Head of caudate nucleus (tissue), 42 donors: ENCODE data around the gene PSKH1.

Source experiments
- DNase-seq, 42 donors: peaks; one replicate each; pipeline versions ENCODE4 v3.0.0 to v3.0.0-alpha.2; 2020 to 2021; ENCODE audit warnings: mixed read lengths in 7 of 42
- intact Hi-C: fragments of 100-400 bp; cut with DNase I; formaldehyde crosslinking; loops from one replicate; pipeline ENCODE4 v1.15.0; 2022

The PSKH1 gene

DNA sequence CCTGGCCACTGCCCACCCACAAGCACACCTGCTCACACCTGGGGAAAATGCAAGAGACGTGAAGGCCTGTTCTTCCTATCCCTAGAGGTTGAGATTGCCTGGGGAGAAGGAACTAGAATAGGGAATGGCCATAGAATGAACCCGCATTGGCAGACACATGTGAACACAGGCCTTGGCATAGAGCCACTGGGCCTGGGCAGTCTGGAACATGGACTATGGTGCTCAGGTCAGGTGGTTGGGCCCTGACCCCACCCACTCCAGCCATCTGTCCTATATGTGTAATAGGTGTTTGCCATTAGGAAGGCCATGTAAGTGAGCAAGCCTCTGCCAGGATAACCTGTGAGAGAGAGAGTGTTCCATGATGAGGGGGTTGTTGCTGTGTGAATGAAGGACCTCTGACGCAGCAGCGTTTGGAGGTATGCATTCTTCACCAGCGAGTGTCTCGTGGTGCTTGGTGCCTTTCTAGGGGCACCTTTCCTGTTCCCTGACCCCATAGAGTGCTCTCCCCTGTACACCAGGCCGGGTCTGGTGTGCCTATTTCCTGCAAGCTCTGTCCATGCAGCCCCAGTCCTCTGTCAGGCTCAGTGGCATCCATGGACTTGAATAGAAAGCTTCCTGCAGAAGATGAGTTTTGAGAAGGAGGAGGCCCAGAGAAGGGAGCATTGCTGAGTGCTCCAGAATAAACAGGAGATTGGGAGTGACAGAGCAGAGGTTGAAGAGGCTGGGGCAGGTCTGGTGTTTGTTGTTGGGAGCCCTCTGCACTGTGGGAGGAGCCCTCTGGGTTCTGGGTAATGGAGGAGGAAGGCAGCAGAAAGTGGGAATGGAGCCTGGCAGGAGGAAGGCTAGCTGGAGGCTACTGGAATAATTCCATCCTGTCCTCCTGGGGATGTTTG is 23.0 kb downstream of the PSKH1 start:
- intact Hi-C loops: no loop called here
- DNase-seq: no peak

DNA sequence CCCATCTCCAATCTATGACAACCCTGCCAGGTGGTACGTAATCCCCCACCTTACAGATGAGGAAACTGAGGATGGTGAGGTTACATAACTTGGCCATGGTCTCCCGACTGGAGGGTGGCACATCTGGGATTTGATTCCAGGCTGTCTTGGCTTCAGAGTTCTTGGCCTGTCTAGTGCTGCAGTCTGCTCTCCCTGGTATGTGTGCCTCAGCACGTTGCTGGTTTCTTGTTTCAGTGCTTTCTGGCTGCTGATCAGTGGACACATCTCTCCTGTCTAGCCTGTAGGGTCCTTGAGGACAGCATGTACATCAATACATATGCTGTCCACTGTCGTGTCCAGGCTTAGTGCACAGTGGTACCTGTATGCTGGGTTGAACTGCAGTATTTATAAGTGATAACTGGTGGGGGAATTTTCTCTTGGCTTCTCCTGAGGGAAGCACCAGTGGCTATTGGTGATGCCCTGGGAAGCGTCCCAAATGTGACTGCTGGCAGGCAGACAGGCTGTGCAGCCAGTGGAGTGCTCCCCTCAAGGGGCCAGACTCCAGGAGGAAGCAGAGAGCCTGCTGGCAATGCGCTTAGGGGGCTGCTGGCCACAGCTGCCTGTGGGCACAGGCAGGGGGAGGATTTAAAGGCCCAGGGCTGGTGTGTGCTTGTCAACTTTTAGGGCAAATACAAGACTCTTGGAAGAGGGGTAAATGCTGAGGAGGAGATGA is 24.2 kb downstream of the PSKH1 start:
- peak in 34 of 42 donors; percentile 40 to 82 (median 64) for DNase-seq
- intact Hi-C loops: no loop called here

DNA sequence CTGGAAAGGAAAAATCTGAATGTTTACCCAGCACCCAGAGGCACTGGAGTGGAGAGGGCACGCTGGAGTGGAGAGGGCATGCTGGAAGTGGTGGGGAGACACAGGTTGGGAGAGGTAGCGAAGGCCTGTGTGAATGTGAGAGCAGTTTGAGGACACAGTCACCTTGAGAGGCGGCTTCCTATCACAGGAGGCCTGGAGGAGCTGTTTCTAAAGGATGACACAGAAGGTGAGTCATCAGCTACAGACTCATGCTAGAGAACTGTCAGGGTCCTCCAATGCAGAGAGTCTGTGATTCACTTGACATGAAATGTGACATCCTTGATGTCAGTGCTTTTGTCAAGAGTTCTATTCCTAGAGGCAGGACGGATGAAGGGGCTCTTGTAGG is 24.8 kb downstream of the PSKH1 start:
- intact Hi-C loops: no loop called here

DNA sequence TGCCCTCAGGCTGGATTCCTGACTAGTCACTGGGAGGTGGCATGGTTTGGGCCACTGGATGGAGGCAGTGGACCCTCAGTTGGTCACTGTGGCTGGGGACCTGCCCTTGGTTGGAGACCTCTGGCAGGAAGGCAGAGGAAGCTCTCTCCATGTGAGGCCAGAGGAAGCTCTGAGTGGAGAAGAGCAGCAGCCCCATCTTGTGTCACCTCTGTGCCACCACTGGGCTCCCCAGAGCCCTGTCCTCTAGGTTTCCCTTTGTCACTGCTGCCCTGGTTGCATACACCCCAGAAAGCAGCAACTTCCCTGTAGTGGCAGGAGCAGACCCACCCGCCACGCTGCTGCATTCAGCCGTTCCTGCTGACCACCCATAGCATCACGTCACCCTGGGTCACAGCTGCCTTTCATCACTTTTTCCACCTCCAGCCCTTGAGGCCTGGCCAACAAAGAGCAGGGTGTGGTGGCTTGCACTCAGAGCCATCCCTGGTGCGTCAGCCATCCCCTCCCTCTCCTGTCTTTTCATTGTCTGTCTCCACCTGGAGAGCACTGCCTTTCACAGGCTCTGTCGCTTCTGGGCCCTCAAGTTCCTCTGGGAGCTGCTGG is 26.7 kb downstream of the PSKH1 start:
- peak in 5 of 42 donors; percentile 26 to 72 (median 41) for DNase-seq
- intact Hi-C loops: loop anchor here (10.0 kb wide), 1 partner anchor 105 kb away; no protein-coding TSS in a partner anchor

More for the DNA sequence above, 24.8 kb downstream of the PSKH1 start:
- peak in 29 of 42 donors; percentile 37 to 92 (median 68) for DNase-seq

DNA sequence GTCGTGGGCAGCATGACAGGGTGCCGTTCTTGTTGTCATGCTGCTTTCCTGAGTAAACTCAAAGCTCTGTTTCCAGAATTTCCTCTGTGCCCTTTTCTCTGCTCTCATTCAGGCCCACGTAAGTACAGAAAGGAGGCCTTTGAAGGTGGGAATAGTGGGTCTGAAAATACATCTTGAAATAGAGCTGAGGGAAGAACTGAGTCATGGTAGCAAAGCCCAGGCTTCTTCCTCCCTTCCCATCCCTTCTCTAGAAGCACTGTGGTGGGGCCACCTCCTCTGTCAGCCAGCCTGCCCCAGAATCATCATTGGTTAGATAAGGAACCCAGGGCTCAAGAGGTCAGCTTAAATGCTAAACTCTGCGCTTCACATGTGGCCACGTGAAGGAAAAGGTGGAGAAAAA is 29.2 kb downstream of the PSKH1 start:
- intact Hi-C loops: loop anchor here (10.0 kb wide), 1 partner anchor 107 kb away; no protein-coding TSS in a partner anchor
- peak in 6 of 42 donors; percentile 18 to 68 (median 48) for DNase-seq

DNA sequence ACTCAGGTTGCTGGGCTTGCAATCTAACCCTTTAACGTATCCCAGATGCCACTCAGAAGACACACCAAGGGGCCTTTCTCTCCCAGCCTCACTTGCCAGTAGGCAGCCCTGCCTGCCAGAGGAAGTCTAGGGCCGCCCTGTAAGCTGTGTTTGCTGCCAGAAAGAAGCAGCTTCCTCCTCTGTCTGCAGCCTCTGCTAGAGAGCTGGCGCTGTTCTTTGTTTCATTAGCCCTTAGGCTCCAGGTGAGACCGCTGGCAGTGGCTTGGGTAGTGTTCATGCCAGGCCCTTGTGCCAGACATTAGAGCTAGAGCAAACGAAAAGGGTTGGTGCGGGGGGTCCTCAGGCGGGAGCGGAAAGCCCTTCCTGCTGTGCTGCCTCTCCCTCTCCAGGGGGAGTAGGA is 29.7 kb downstream of the PSKH1 start:
- peak in 2 of 42 donors; percentile 11 to 15 for DNase-seq
- intact Hi-C loops: loop anchor here (10.0 kb wide), 1 partner anchor 108 kb away; no protein-coding TSS in a partner anchor

DNA sequence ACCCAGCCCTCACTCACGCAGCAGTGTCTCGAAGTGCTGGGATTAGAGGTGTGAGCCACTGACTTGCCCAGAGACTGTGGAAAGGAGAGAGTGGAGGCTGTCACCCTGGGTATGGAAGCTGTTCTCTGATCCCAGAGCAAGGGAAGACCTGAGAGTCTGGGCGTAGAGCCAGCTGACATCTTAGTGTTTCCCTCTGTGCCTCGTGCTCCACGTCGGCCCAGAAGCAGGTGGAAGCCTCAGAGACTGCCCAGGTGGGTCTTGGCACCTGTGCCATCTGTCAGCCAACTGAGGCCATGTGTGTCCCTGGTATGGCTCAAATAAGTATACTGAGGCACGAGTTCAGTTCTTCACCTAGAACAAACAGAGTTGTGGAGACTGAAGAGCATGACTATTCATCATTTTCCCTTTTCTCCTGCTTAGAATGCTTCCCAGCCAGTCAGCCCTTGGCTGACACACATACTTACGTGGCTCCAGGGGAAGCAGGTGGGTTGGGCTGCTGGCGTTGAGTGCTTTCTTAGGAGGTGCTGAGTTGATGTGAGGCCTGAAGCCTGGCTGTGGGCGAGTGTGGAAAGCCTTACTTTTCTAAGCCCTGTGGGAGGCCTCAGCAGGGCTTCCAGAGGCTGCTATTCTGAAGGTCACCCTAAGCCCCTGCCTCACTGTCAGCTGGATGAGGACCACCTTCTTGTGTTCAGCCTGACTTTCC is 30.5 kb downstream of the PSKH1 start:
- DNase-seq: peak in 38 of 42 donors; percentile 29 to 92 (median 70)
- intact Hi-C loops: loop anchor here (10.0 kb wide), 1 partner anchor 109 kb away; no protein-coding TSS in a partner anchor

DNA sequence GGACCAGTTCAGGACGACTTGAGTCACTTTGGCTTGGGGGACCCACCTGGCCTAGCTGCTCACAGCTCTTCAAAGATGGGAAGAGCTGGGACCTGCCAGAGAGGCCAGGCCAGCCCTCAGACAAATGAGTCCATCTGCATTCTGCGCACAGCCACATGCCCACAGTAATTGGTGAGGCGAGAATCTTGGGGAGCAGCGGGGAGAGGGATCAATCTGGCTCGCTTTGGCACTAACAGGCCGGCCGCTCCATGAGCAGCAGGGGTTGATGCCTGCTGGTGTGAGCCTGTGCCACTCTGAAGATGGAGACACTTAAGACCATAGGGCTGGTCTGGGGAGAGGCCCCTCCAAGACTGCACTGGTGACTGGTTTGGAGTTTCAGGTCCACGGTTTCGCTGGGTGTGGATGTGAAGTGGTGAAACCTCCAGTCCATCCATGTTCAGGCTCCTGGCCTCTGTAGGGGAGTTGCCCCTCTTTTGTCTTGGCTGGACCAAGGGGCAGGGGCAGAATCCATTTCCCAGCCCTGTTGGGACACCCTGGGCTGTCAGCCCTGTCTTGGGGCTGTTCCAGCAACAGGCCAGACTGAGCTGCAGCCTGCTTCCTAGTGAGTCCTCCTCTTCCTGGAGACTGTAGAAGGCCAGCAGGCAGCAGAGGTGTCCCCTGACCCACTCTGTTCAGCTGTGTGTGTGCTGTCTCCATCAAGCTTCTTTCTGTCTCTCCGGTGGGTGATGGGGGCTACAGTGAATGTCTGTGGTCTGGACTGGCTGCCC is 31.3 kb downstream of the PSKH1 start:
- intact Hi-C loops: loop anchor here (10.0 kb wide), 1 partner anchor 110 kb away; no protein-coding TSS in a partner anchor
- peak in 3 of 42 donors; percentile 18 to 40 (median 23) for DNase-seq

DNA sequence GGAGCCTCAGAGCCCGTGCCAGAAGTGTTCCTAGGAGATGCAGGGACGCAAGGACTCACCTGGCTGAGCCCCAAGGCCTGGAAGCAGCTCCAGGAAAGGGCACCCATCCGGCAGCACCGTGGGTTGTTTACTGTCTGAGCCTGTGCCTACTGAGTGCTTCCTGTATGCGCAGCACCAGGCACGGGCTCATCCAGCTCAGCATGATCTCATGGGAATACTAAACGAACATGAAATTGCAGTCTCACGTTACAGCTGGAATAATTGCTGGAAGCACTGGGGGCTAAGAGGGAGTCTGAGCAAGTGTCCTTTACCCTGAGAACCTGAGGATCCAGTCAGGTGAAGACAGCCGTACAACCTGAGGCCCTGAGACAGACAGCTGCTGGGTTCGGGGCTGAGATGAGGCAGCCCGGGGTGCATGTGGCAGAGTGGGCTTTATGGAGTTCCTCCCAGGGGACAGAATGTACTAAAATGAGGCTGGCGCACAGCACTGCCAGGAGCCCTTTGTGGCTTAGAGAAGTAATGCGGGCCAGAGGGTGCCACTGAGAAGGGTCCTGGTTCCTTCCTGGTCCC is 33.2 kb downstream of the PSKH1 start:
- intact Hi-C loops: loop anchor here (10.0 kb wide), 1 partner anchor 111 kb away; no protein-coding TSS in a partner anchor
- peak in 25 of 42 donors; percentile 26 to 75 (median 58) for DNase-seq

DNA sequence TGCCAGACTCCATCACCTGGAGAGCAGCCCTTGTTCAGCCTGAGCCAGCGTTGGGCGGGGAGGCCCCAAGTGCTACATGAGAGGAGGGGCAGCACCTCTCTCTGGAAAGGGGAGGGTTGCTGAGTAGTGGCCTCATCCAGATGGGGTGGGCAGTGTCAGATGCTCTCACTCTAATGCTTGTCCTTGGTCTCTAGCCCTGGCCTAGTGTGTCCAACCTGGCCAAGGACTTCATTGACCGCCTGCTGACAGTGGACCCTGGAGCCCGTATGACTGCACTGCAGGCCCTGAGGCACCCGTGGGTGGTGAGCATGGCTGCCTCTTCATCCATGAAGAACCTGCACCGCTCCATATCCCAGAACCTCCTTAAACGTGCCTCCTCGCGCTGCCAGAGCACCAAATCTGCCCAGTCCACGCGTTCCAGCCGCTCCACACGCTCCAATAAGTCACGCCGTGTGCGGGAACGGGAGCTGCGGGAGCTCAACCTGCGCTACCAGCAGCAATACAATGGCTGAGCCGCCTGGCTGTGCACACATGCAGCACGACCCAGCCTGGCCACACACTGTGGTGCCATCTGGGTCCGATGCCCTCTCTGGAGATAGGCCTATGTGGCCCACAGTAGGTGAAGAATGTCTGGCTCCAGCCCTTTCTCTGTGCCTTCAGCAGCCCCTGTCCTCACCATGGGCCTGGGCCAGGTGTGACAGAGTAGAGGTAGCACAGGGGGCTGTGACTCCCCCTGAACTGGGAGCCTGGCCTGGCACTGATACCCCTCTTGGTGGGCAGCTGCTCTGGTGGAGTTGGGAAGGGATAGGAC is 34.3 kb downstream of the PSKH1 start:
- intact Hi-C loops: loop anchor here (10.0 kb wide), 1 partner anchor 113 kb away; no protein-coding TSS in a partner anchor
- peak in 2 of 42 donors; percentile 11 to 13 for DNase-seq

DNA sequence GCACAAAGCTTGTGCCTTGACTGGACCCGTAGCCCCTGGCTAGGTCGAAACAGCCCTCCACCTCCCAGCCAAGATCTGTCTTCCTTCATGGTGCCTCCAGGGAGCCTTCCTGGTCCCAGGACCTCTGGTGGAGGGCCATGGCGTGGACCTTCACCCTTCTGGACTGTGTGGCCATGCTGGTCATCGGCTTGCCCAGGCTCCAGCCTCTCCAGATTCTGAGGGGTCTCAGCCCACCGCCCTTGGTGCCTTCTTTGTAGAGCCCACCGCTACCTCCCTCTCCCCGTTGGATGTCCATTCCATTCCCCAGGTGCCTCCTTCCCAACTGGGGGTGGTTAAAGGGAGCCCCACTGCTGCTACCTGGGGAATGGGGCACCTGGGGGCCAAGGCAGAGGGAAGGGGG is 35.1 kb downstream of the PSKH1 start:
- intact Hi-C loops: loop anchor here (2.0 to 10.0 kb wide), 2 partner anchors 45 to 113 kb away; no protein-coding TSS in a partner anchor
- peak in 1 of 42 donors; percentile 8 for DNase-seq

DNA sequence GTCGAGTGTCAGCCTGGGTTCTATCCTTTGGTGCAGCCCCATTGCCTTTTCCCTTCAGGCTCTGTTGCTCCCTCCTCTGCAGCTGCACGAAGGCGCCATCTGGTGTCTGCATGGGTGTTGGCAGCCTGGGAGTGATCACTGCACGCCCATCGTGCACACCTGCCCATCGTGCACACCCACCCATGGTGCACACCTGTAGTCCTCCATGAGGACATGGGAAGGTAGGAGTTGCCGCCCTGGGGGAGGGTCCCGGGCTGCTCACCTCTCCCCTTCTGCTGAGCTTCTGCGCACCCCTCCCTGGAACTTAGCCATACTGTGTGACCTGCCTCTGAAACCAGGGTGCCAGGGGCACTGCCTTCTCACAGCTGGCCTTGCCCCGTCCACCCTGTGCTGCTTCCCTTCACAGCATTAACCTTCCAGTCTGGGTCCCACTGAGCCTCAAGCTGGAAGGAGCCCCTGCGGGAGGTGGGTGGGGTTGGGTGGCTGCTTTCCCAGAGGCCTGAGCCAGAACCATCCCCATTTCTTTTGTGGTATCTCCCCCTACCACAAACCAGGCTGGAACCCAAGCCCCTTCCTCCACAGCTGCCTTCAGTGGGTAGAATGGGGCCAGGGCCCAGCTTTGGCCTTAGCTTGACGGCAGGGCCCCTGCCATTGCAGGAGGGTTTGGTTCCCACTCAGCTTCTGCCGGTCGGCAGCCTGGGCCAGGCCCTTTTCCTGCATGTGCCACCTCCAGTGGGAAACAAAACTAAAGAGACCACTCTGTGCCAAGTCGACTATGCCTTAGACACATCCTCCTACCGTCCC is 35.7 kb downstream of the PSKH1 start:
- DNase-seq: peak; percentile 78 to 93 (median 86)
- intact Hi-C loops: loop anchor here (2.0 to 10.0 kb wide), 2 partner anchors 46 to 114 kb away; no protein-coding TSS in a partner anchor

DNA sequence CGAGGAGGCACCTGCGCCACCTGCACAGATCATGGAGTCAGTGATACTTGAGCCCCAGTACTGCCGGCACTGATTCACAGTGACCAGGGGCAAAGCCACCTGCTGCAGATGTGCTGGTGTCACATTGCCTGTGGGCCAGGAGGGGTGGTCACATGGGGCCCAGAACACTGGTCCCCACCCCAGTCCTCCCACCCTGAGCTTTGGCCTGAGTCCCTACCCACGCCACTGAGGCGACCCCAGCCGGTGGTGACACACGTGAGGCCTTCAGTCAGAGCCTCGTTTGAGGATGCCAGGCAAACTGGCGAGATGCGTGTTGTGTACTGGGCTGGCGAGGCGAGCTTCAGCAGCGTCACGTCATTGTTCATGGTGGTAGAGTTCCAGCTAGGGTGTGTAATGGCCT is 37.1 kb downstream of the PSKH1 start:
- intact Hi-C loops: no loop called here
- DNase-seq: peak in 1 of 42 donors; percentile 8

DNA sequence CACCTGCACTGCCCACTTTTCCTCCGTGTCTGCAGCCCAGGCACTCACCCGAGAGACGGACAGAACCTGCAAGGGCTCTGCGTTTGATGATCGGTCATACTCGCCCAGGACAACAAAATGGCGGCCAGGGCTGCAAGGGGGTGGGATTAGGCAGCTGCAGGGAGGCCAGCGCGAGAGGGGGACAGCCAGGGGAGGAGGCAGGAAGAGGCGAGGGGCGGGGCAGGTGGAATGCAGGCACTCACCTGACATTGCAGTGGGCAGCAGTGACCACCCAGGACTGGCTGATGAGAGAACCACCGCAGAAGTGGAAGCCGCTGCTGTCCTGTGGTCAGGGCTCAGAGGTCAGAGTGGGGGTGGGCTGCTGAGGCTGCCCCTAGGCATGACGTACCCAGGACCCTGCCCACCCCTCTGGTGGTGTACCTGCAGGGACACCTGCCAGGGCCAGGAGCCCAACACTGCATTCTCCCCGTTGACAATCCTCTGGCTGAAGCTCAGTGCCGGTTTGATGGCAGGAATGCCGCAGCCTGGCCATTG is 37.7 kb downstream of the PSKH1 start:
- intact Hi-C loops: no loop called here

DNA sequence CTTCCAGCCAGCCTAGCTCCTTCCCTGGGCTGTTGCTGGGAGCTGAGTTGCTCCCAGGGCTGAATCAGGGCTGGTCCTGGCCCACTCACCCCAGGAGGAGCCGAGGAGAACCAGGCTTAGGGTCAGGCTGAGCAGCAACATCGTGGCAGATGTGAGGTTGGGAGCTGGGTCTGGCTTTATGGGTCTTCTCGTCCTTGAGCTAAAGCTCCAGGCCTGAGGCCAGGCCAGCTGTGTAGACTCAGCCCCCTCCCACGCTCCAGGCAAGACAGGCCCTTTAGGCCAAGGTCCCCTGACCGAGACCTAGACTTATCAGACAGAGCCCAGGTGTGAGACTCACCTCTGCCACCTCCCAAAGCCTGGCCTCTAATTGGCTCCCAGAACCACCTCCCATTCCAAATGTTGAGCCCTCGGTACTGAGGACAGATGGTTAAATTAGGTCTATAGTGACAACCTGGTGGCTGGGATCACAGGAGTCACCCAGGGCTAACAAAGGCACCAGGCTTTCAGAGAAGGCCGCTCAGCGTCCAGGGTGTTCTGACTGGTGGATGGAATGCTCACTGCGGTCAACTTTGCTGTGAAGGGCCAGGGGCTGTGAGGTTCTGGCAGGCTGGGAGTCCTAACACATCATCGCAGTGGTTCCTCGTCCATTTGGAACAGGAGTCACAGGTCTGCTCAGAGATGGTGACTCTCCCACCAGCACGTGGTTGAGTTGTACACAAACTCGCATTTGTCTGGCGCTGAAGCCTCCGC is 38.8 kb downstream of the PSKH1 start, which contains the start of gene CTRL:
Gene CTRL (minus strand): TSS at position 151 of the 750 bp plus-strand sequence. CDS start 10 bp downstream, at position 141.
- intact Hi-C loops: no loop called here
- DNase-seq: peak in 1 of 42 donors; percentile 10

More for the DNA sequence above, 37.7 kb downstream of the PSKH1 start:
- peak in 1 of 42 donors; percentile 9 for DNase-seq
